Neural cell (in vitro differentiated cells): ENCODE measurements around the gene CACNB2. TPM values are rescaled to one million over a fixed set of nuclear protein-coding genes. Genes with fewer than 3 reads are reported as not detected.
"Not testable (repeated sequence)": the region's sequence is repeated elsewhere in the genome, so short reads cannot be mapped to it uniquely, and the experiment has no call there.

Experiments used
- H2AFZ ChIP-seq: fragments of 200-600, 300-800 bp; sonication (generic), shearing (Covaris generic); 2 replicates; pipeline ENCODE4 v1.6.0; 2014; ENCODE audit warnings: low read depth, mild to moderate bottlenecking, antibody characterized with exemption, low read length, moderate library complexity
- H3F3A ChIP-seq: fragments of 200-600 bp; shearing (Covaris generic); 2 replicates; pipeline ENCODE4 v1.6.1; 2016; ENCODE audit warnings: mild to moderate bottlenecking, moderate library complexity, mixed read lengths, antibody characterized with exemption, low read length; ENCODE audit not compliant: insufficient read depth, poor library complexity, severe bottlenecking
- H3K27ac ChIP-seq: fragments of 200-600, 300-800 bp; sonication (generic), shearing (Covaris generic); 2 replicates; pipeline ENCODE4 v1.5.1; 2014; ENCODE audit warnings: mild to moderate bottlenecking, low read length, moderate library complexity
- H3K27me3 ChIP-seq: fragments of 300-800, 200-600 bp; sonication (generic), shearing (Covaris generic); 2 replicates; pipeline ENCODE4 v1.6.0; 2014; ENCODE audit warnings: mild to moderate bottlenecking, low read depth, low read length, moderate library complexity; ENCODE audit not compliant: insufficient read depth
- H3K36me3 ChIP-seq: fragments of 300-800, 200-600 bp; sonication (generic), shearing (Covaris generic); 2 replicates; pipeline ENCODE4 v1.5.1; 2014; ENCODE audit warnings: mild to moderate bottlenecking, antibody characterized with exemption, low read length, moderate library complexity; ENCODE audit not compliant: insufficient read depth
- H3K4me2 ChIP-seq: fragments of 300-800, 200-600 bp; sonication (generic), shearing (Covaris generic); 2 replicates; pipeline ENCODE4 v1.6.0; 2014; ENCODE audit warnings: mild to moderate bottlenecking, low read length
- H3K4me3 ChIP-seq: fragments of 300-800, 200-600 bp; sonication (generic), shearing (Covaris generic); 2 replicates; pipeline ENCODE4 v1.5.1; 2014; ENCODE audit warnings: mild to moderate bottlenecking, low read length, moderate library complexity
- H3K79me2 ChIP-seq: fragments of 200-600 bp; shearing (Covaris generic); replicated peaks from 2 replicates; pipeline ENCODE4 v1.6.0; 2014; ENCODE audit warnings: mild to moderate bottlenecking, low read length, moderate library complexity; ENCODE audit not compliant: insufficient read depth
- H3K9ac ChIP-seq: fragments of 300-800, 200-600 bp; sonication (generic), shearing (Covaris generic); 2 replicates; pipeline ENCODE4 v1.6.1; 2016; ENCODE audit warnings: mild to moderate bottlenecking, low read length, mixed read lengths
- H3K9me2 ChIP-seq: fragments of 200-600 bp; shearing (Covaris generic); 2 replicates; pipeline ENCODE4 v1.6.1; 2016; ENCODE audit warnings: mild to moderate bottlenecking, low read length, mixed read lengths; ENCODE audit not compliant: insufficient read depth
- H3K9me3 ChIP-seq: fragments of 200-600, 300-800 bp; sonication (generic), shearing (Covaris generic); 2 replicates; pipeline ENCODE4 v1.6.1; 2016; ENCODE audit warnings: mild to moderate bottlenecking, mixed run types, low read length, moderate library complexity, mixed read lengths
- H4K20me1 ChIP-seq: fragments of 200-600 bp; shearing (Covaris generic); 2 replicates; pipeline ENCODE4 v1.6.1; 2016; ENCODE audit warnings: mild to moderate bottlenecking, mixed run types; ENCODE audit not compliant: insufficient read depth
- EP300 ChIP-seq: fragments of 450-650 bp; conservative IDR thresholded peaks from 2 replicates; pipeline ENCODE4 v1.6.1; 2014; ENCODE audit warnings: antibody characterized with exemption, mild to moderate bottlenecking, moderate library complexity; ENCODE audit not compliant: poor library complexity, severe bottlenecking
- EZH2 ChIP-seq: fragments of 200-600, 300-800 bp; shearing (Covaris generic), sonication (generic); IDR thresholded peaks from 2 replicates; pipeline ENCODE4 v1.6.1; 2014; ENCODE audit warnings: antibody characterized with exemption, low read length, borderline replicate concordance, mild to moderate bottlenecking; ENCODE audit not compliant: insufficient read depth, poor library complexity, severe bottlenecking
- MXI1 ChIP-seq: fragments of 450-650 bp; conservative IDR thresholded peaks from 2 replicates; pipeline ENCODE4 v1.6.1; 2014; ENCODE audit warnings: antibody characterized with exemption, mild to moderate bottlenecking; ENCODE audit not compliant: poor library complexity, severe bottlenecking
- POLR2AphosphoS5 ChIP-seq: IDR thresholded peaks from 2 replicates; pipeline ENCODE4 v1.6.1; 2012
- RAD21 ChIP-seq: fragments of 450-650 bp; conservative IDR thresholded peaks from 2 replicates; pipeline ENCODE4 v1.6.1; 2014; ENCODE audit warnings: antibody characterized with exemption, mild to moderate bottlenecking, moderate library complexity
- SMC3 ChIP-seq: fragments of 450-650 bp; conservative IDR thresholded peaks from 2 replicates; pipeline ENCODE4 v1.6.1; 2014; ENCODE audit warnings: antibody characterized with exemption, mild to moderate bottlenecking, moderate library complexity; ENCODE audit not compliant: poor library complexity
- TAF1 ChIP-seq: IDR thresholded peaks from 2 replicates; pipeline ENCODE4 v1.6.1; 2012; ENCODE audit warnings: low read depth
- polyA plus RNA-seq: library from polyadenylated mRNA; depleted of rRNA; stranded (reverse); fragments of >200 nt; gene quantifications from 2 replicates; pipeline ENCODE4 v1.2.3, GENCODE V29; 2014
- TF ChIP-seq, protein P1 (sequence below): IDR thresholded peaks from 2 replicates; pipeline ENCODE4 v1.6.1; 2012; ENCODE audit warnings: borderline replicate concordance
- TF ChIP-seq, protein P2 (sequence below): fragments of 450-650 bp; IDR thresholded peaks from 2 replicates; pipeline ENCODE4 v1.5.1; 2014; ENCODE audit warnings: antibody characterized with exemption, mild to moderate bottlenecking, moderate library complexity; ENCODE audit not compliant: poor library complexity, severe bottlenecking

CACNB2 gene
- polyA plus RNA-seq, 1 donor from 2014 or later, result 14.3 TPM

DNA sequence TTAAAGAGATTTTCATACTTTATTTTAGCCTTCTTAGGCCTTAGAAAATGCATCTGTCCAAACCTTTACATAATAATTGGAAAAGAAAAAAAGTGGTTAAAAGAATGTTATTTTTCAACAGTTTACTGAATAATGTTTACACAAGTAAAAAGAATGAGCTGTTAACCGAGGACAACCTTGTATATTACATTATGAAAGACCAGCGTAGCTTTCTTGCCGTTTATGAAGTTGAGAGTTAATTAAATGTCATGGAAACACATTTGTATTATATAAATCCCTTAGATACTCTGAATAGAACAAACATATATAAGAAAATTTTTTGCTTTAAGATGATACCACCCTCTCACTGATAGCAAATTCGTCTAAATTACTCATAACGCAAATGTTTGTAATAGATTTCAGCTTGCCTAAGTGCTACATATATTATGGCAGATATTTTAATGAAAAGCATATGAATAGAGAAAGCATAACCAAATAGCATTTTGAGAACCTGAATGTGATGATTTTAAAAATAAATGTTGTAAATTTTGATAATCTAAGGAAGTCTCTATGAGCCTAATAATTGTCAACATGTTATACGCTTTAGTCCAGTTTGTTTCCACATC, 9.1 kb downstream of the CACNB2 start:
- no peaks in the 10 kb centered on the region for H3F3A ChIP-seq
- no peak overlapping the region for H3K4me3 ChIP-seq
- H3K27ac ChIP-seq, result no peak overlapping the region
- H3K9me3 ChIP-seq, result no peaks in the 10 kb centered on the region
- H3K9ac ChIP-seq, result no peak overlapping the region
- no peaks in the 10 kb centered on the region for H3K27me3 ChIP-seq
- H2AFZ ChIP-seq, result no peak overlapping the region
- H3K79me2 ChIP-seq, result no peaks in the 10 kb centered on the region
- no peaks in the 10 kb centered on the region for H3K36me3 ChIP-seq
- no peak for TF ChIP-seq MXI1
- TF ChIP-seq TAF1, result no peak
- TF ChIP-seq POLR2AphosphoS5, result no peak
- no peak for TF ChIP-seq SMC3
- H4K20me1 ChIP-seq, result no peaks in the 10 kb centered on the region
- no peaks in the 10 kb centered on the region for H3K9me2 ChIP-seq
- H3K4me2 ChIP-seq, result no peak overlapping the region

DNA sequence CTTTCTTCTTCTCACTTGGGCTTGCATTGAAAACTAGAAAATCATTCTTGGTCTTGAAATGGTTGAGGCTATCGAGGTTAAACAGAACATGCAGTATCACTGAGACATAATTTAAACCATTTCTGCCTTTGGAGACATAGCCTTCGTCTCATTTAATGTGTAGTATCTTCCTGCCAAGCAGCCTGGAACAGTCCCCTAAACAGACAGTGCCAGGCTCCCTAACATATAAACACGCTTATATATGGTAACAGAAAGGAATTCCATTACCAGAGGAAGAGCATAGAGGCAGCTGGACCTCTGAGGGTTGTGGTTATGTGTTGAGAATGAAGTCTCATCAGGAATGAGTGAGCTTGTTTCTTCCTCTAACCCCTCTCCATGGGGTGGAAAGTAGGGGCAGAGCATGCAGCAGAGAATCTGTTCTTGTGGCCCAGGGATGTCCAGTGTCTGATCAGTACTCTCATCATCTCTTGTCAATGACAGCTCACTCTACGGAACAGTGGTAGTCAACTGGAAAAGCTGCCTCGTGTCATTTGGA, 11.2 kb downstream of the CACNB2 start:
- H3F3A ChIP-seq, result no peaks in the 10 kb centered on the region
- no peaks in the 10 kb centered on the region for H3K79me2 ChIP-seq
- no peaks in the 10 kb centered on the region for H3K9me2 ChIP-seq
- no peak overlapping the region for H2AFZ ChIP-seq
- no peak overlapping the region for H3K4me2 ChIP-seq
- no peaks in the 10 kb centered on the region for H4K20me1 ChIP-seq
- TF ChIP-seq, protein P1, sequence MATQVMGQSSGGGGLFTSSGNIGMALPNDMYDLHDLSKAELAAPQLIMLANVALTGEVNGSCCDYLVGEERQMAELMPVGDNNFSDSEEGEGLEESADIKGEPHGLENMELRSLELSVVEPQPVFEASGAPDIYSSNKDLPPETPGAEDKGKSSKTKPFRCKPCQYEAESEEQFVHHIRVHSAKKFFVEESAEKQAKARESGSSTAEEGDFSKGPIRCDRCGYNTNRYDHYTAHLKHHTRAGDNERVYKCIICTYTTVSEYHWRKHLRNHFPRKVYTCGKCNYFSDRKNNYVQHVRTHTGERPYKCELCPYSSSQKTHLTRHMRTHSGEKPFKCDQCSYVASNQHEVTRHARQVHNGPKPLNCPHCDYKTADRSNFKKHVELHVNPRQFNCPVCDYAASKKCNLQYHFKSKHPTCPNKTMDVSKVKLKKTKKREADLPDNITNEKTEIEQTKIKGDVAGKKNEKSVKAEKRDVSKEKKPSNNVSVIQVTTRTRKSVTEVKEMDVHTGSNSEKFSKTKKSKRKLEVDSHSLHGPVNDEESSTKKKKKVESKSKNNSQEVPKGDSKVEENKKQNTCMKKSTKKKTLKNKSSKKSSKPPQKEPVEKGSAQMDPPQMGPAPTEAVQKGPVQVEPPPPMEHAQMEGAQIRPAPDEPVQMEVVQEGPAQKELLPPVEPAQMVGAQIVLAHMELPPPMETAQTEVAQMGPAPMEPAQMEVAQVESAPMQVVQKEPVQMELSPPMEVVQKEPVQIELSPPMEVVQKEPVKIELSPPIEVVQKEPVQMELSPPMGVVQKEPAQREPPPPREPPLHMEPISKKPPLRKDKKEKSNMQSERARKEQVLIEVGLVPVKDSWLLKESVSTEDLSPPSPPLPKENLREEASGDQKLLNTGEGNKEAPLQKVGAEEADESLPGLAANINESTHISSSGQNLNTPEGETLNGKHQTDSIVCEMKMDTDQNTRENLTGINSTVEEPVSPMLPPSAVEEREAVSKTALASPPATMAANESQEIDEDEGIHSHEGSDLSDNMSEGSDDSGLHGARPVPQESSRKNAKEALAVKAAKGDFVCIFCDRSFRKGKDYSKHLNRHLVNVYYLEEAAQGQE, result no peak
- TF ChIP-seq, protein P2, sequence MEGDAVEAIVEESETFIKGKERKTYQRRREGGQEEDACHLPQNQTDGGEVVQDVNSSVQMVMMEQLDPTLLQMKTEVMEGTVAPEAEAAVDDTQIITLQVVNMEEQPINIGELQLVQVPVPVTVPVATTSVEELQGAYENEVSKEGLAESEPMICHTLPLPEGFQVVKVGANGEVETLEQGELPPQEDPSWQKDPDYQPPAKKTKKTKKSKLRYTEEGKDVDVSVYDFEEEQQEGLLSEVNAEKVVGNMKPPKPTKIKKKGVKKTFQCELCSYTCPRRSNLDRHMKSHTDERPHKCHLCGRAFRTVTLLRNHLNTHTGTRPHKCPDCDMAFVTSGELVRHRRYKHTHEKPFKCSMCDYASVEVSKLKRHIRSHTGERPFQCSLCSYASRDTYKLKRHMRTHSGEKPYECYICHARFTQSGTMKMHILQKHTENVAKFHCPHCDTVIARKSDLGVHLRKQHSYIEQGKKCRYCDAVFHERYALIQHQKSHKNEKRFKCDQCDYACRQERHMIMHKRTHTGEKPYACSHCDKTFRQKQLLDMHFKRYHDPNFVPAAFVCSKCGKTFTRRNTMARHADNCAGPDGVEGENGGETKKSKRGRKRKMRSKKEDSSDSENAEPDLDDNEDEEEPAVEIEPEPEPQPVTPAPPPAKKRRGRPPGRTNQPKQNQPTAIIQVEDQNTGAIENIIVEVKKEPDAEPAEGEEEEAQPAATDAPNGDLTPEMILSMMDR, result no peak
- TF ChIP-seq TAF1, result no peak
- TF ChIP-seq POLR2AphosphoS5, result no peak
- TF ChIP-seq EP300, result no peak
- TF ChIP-seq SMC3, result no peak
- TF ChIP-seq EZH2, result no peak
- TF ChIP-seq MXI1, result no peak
- TF ChIP-seq RAD21, result no peak
- no peak overlapping the region for H3K9ac ChIP-seq
- no peaks in the 10 kb centered on the region for H3K27me3 ChIP-seq
- H3K36me3 ChIP-seq, result no peaks in the 10 kb centered on the region
- H3K27ac ChIP-seq, result no peak overlapping the region
- no peaks in the 10 kb centered on the region for H3K9me3 ChIP-seq
- no peak overlapping the region for H3K4me3 ChIP-seq

DNA sequence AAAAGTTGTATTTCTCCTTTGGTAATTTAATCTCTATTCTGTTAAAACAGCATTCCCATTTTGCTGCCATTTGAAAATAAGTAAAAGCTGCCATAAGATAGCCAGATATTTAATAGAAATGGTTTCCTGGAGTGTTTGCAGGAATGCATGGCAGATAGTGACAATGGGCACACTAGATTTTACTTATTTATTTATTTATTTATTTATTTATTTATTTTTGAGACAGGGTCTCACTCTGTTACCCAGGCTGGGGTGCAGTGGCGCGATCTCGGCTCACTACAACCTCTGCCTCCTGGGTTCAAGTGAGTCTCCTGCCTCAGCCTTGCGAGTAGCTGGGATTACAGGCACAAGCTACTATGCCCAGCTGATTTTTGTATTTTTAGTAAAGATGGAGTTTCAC, 13.2 kb downstream of the CACNB2 start:
- H3K27me3 ChIP-seq, H3K4me3 ChIP-seq, H3K79me2 ChIP-seq: not testable (repeated sequence)

More for the DNA sequence above, 13.2 kb downstream of the CACNB2 start:
- not testable (repeated sequence) for H3K9ac ChIP-seq, H4K20me1 ChIP-seq, H2AFZ ChIP-seq, H3K9me2 ChIP-seq, H3F3A ChIP-seq, H3K4me2 ChIP-seq, H3K36me3 ChIP-seq, H3K9me3 ChIP-seq, H3K27ac ChIP-seq
